GM15510 (cell line): ENCODE data around the gene TMEM52B.

ENCODE experiments used
- POLR2A ChIP-seq: IDR thresholded peaks from 3 replicates; pipeline ENCODE4 v1.6.1; 2011; ENCODE audit warnings: borderline replicate concordance; ENCODE audit not compliant: insufficient read length; ENCODE audit errors: extremely low read depth

TMEM52B gene

GRCh38 chr12:10214136-10214894 lies 35.5 kb downstream of the TMEM52B start:
- no peak for TF ChIP-seq POLR2A

GRCh38 chr12:10214895-10215267 lies 36.0 kb downstream of the TMEM52B start:
- TF ChIP-seq POLR2A, result no peak

- TF ChIP-seq POLR2A, result no peak
Measured at GRCh38 chr12:10215436-10215835, 36.6 kb downstream of the TMEM52B start.

GRCh38 chr12:10218021-10218420 lies 39.2 kb downstream of the TMEM52B start:
- TF ChIP-seq POLR2A, result no peak

GRCh38 chr12:10220398-10221077 lies 41.7 kb downstream of the TMEM52B start:
- no peak for TF ChIP-seq POLR2A

- TF ChIP-seq POLR2A, result no peak
Measured at GRCh38 chr12:10221846-10222245, 43.0 kb downstream of the TMEM52B start.

GRCh38 chr12:10223208-10223607 lies 44.4 kb downstream of the TMEM52B start:
- no peak for TF ChIP-seq POLR2A

- no peak for TF ChIP-seq POLR2A
Measured at GRCh38 chr12:10226086-10226485, 47.3 kb downstream of the TMEM52B start.

- no peak for TF ChIP-seq POLR2A
Measured at GRCh38 chr12:10226731-10227130, 47.9 kb downstream of the TMEM52B start.

- TF ChIP-seq POLR2A, result no peak
Measured at GRCh38 chr12:10227648-10228047, 48.8 kb downstream of the TMEM52B start.

GRCh38 chr12:10234562-10234961 lies 55.7 kb downstream of the TMEM52B start:
- no peak for TF ChIP-seq POLR2A

GRCh38 chr12:10235761-10236631 lies 57.2 kb downstream of the TMEM52B start:
- no peak for TF ChIP-seq POLR2A

- TF ChIP-seq POLR2A, result no peak
Measured at GRCh38 chr12:10236720-10237119, 57.9 kb downstream of the TMEM52B start.

GRCh38 chr12:10238526-10238925 lies 59.7 kb downstream of the TMEM52B start:
- no peak for TF ChIP-seq POLR2A

GRCh38 chr12:10241290-10241689 lies 62.5 kb downstream of the TMEM52B start:
- TF ChIP-seq POLR2A, result no peak
